Measurements from ENCODE around the gene DIP2C. TPM values are rescaled to one million over a fixed set of nuclear protein-coding genes. Genes with fewer than 3 reads are reported as not detected.

DIP2C gene
- total RNA-seq, 4 donors from 2014 or later = 2.4 to 14.9 (median 6.1) TPM

- H3K27me3 ChIP-seq = no peaks in the 10 kb centered on the region
- no peaks in the 10 kb centered on the region for H3K36me3 ChIP-seq
- H3K4me1 ChIP-seq = peaks cover 0 to 14% (median 0%) of the 10 kb centered on the region in 3 donors
- WGBS, 2 donors = 59 to 84% methylated on average over 5 to 8 of the region's 19 CpGs
- H3K9me3 ChIP-seq = peaks cover 0 to 5% (median 0%) of the 10 kb centered on the region in 3 donors
- no peak for DNase-seq
- TF ChIP-seq CTCF (IDR thresholded peaks at IDR 0.05) (no peak), POLR2A (IDR thresholded peaks at IDR 0.05) (no peak)
- no peak overlapping the region for H3K4me3 ChIP-seq
- no peak overlapping the region for H3K27ac ChIP-seq
- intact Hi-C loops (cut with DNase I) = no loop called here
Measured at GRCh38 chr10:558891-559766, 130.3 kb downstream of the DIP2C start.

- Histone ChIP-seq H3K27ac (no peak overlapping the region), H3K27me3 (no peaks in the 10 kb centered on the region), H3K4me1 (peaks cover 0 to 14% (median 0%) of the 10 kb centered on the region in 3 donors), H3K9me3 (no peaks in the 10 kb centered on the region), H3K4me3 (no peak overlapping the region), H3K36me3 (no peaks in the 10 kb centered on the region)
- intact Hi-C loops (cut with DNase I) = no loop called here
- 81 to 86% methylated on average over 13 to 17 of the region's 17 CpGs for WGBS, 2 donors
- TF ChIP-seq POLR2A (IDR thresholded peaks at IDR 0.05) (no peak), CTCF (IDR thresholded peaks at IDR 0.05) (no peak)
- no peak for DNase-seq
Measured at GRCh38 chr10:558364-558763, 131.1 kb downstream of the DIP2C start.

- no peaks in the 10 kb centered on the region for H3K36me3 ChIP-seq
- H3K27me3 ChIP-seq = no peaks in the 10 kb centered on the region
- 71 to 81% methylated on average over 8 of the region's 10 CpGs for WGBS, 2 donors
- no peak for DNase-seq
- intact Hi-C loops (cut with DNase I) = no loop called here
- no peaks in the 10 kb centered on the region for H3K9me3 ChIP-seq
- no peak overlapping the region for H3K4me3 ChIP-seq
- TF ChIP-seq POLR2A (IDR thresholded peaks at IDR 0.05) = no peak
- TF ChIP-seq CTCF (IDR thresholded peaks at IDR 0.05) = no peak
- H3K27ac ChIP-seq = no peak overlapping the region
- H3K4me1 ChIP-seq = peaks cover 0 to 14% (median 0%) of the 10 kb centered on the region in 3 donors
Measured at GRCh38 chr10:557792-558328, 131.6 kb downstream of the DIP2C start.

GRCh38 chr10:556971-557637 lies 132.4 kb downstream of the DIP2C start:
- no peaks in the 10 kb centered on the region for H3K9me3 ChIP-seq
- intact Hi-C loops (cut with DNase I) = no loop called here
- no peaks in the 10 kb centered on the region for H3K36me3 ChIP-seq
- no peak overlapping the region for H3K27ac ChIP-seq
- no peaks in the 10 kb centered on the region for H3K27me3 ChIP-seq
- WGBS, 2 donors = 85 to 87% methylated on average over 5 to 7 of the region's 14 CpGs
- TF ChIP-seq CTCF (IDR thresholded peaks at IDR 0.05) = no peak
- no peak for TF ChIP-seq POLR2A (IDR thresholded peaks at IDR 0.05)
- no peak overlapping the region for H3K4me3 ChIP-seq
- H3K4me1 ChIP-seq = peaks cover 0 to 22% (median 0%) of the 10 kb centered on the region in 3 donors
- no peak for DNase-seq
